Right atrium auricular region (tissue), 2 donors: ENCODE measurements around the gene NTNG1. TPM values are rescaled to one million over a fixed set of nuclear protein-coding genes. Genes with fewer than 3 reads are reported as not detected.
A peak's percentile ranks its signal among the peaks of the same experiment; 100 is the strongest.

ENCODE experiments used
- DNase-seq: peaks from one replicate; pipeline ENCODE4 v3.0.0-alpha.2; 2019; ENCODE audit warnings: low spot score
- H3K27ac ChIP-seq, 2 donors: fragments of 200-600 bp; sonication (generic); 1 replicate in 1 of 2; 2 replicates in 1 of 2; pipeline ENCODE4 v1.5.1; 2016 to 2019
- H3K27me3 ChIP-seq, 2 donors: fragments of 200-600 bp; sonication (generic); one replicate each; pipeline versions ENCODE4 v1.5.1 to v1.6.0; 2017 to 2019
- H3K36me3 ChIP-seq: fragments of 200-600 bp; sonication (generic); one replicate; pipeline ENCODE4 v1.5.1; 2016
- H3K4me1 ChIP-seq, 2 donors: fragments of 200-600 bp; sonication (generic); one replicate each; pipeline versions ENCODE4 v1.5.1 to v1.6.0; 2017 to 2019
- H3K4me3 ChIP-seq, 2 donors: fragments of 200-600 bp; sonication (generic); 1 replicate in 1 of 2; 2 replicates in 1 of 2; pipeline ENCODE4 v1.5.1; 2017 to 2019; ENCODE audit warnings: mild to moderate bottlenecking in 1 of 2, moderate library complexity in 1 of 2
- H3K9me3 ChIP-seq, 2 donors: fragments of 200-600 bp; sonication (generic); one replicate each; pipeline ENCODE4 v1.5.1; 2019
- total RNA-seq, 2 donors: library from RNA; depleted of rRNA; stranded (reverse); fragments of >200 nt; gene quantifications; one replicate each; pipeline ENCODE4 v1.1.0, GENCODE V29; 2016
- TF ChIP-seq, protein P1 (sequence below), 2 donors: fragments of 200-600 bp; sonication (generic); IDR thresholded peaks; one replicate each; pipeline ENCODE4 v1.5.1; 2019; ENCODE audit warnings: antibody characterized with exemption in 2 of 2

Gene NTNG1
- total RNA-seq, 2 donors from 2014 or later: 1.8 to 2.6 TPM

DNA sequence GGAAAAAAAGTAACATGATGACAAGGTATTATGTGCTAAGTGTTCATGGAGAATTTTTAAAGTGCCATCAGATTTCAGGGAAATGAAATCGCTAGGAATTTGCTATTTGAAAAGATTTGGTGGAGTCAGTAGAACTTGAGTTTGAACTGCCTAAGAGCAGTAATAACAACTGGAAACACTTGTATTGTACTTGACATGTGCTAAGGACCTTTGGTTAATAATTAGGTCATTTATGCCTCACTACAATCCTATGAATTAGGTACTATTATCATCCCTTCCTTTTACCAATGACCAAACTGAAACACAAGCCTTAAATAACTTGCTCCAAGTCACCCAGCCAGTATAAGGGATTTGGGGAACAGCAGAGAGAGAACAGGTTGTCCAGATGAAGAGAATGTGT lies 133.4 kb downstream of the NTNG1 start:
- H3K4me1 ChIP-seq: no peaks in the 10 kb centered on the region
- no peaks in the 10 kb centered on the region for H3K36me3 ChIP-seq
- no peaks in the 10 kb centered on the region for H3K27me3 ChIP-seq

DNA sequence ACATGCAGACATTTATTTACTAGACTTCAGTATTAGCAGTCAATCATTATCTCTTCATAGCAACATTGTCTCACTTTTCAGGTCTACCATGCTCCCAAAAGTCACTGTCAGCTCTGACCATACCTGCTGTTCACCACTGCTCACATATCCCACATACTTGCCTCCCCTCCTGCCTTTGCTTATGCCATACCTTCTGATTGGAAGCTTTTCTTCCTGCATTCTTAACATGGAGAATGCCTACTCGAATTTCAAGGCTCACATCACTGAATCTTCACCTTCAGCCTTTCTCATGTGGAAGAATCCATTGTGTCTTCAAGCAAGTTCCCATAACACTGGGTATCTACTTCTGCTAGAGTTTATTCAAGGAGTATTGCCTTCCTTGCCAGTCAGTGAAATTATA lies 135.4 kb downstream of the NTNG1 start:
- Histone ChIP-seq H3K27me3 (no peaks in the 10 kb centered on the region), H3K9me3 (no peaks in the 10 kb centered on the region), H3K4me3 (no peak overlapping the region), H3K4me1 (no peaks in the 10 kb centered on the region), H3K36me3 (no peaks in the 10 kb centered on the region), H3K27ac (no peak overlapping the region)
- DNase-seq: no peak
- TF ChIP-seq, protein P1, sequence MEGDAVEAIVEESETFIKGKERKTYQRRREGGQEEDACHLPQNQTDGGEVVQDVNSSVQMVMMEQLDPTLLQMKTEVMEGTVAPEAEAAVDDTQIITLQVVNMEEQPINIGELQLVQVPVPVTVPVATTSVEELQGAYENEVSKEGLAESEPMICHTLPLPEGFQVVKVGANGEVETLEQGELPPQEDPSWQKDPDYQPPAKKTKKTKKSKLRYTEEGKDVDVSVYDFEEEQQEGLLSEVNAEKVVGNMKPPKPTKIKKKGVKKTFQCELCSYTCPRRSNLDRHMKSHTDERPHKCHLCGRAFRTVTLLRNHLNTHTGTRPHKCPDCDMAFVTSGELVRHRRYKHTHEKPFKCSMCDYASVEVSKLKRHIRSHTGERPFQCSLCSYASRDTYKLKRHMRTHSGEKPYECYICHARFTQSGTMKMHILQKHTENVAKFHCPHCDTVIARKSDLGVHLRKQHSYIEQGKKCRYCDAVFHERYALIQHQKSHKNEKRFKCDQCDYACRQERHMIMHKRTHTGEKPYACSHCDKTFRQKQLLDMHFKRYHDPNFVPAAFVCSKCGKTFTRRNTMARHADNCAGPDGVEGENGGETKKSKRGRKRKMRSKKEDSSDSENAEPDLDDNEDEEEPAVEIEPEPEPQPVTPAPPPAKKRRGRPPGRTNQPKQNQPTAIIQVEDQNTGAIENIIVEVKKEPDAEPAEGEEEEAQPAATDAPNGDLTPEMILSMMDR (IDR thresholded peaks at IDR 0.05): no peak

More for the DNA sequence above, 133.4 kb downstream of the NTNG1 start:
- no peak overlapping the region for H3K27ac ChIP-seq
- no peaks in the 10 kb centered on the region for H3K9me3 ChIP-seq
- TF ChIP-seq, protein P1 (IDR thresholded peaks at IDR 0.05): no peak
- no peak for DNase-seq
- no peak overlapping the region for H3K4me3 ChIP-seq

DNA sequence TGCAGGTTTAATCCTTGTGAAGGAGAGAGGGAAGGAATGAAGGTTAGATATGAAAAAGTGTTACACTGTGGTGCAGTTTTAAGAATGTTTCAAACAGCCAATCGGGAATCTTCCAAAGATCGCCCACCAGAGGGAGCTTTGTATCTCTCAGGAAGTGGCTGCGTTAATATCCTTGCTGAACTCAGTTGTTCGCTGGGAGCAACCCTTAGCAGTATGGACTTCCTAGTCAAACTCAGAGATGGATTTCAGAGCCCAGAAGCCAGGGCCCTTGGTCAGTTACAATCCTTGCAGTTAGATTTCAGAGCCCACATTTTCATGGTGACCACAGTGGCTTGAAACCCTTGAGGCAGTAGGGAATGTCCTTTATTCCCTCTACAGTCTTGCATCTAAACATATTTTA lies 136.2 kb downstream of the NTNG1 start:
- no peaks in the 10 kb centered on the region for H3K4me1 ChIP-seq
- DNase-seq: no peak
- H3K27ac ChIP-seq: no peak overlapping the region
- H3K36me3 ChIP-seq: no peaks in the 10 kb centered on the region
- H3K27me3 ChIP-seq: no peaks in the 10 kb centered on the region
- H3K9me3 ChIP-seq: no peaks in the 10 kb centered on the region
- H3K4me3 ChIP-seq: no peak overlapping the region
- TF ChIP-seq, protein P1 (IDR thresholded peaks at IDR 0.05): peak in 1 of 2 donors; percentile 41

DNA sequence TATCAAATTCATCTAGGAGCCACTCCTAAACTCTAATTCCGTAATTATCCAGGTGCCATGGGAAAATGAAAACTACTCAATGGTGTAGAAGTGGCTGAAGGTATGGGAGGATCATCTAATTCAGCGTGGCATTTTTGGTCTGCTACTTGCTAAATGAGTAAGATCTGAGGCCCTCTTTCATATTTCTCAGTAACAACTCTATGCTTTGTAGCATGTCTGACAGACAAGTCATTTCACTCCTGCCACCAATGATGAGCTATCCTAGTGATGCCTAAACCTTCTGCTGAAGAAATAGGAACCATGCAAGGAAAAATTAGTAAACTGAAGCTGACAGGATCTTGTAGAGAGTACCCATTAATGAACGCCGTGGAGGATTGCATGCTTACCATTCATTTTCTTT lies 145.3 kb downstream of the NTNG1 start:
- Histone ChIP-seq H3K4me3 (no peak overlapping the region), H3K4me1 (no peaks in the 10 kb centered on the region), H3K27ac (no peak overlapping the region), H3K9me3 (no peaks in the 10 kb centered on the region), H3K36me3 (no peaks in the 10 kb centered on the region), H3K27me3 (no peaks in the 10 kb centered on the region)
- no peak for DNase-seq
- TF ChIP-seq, protein P1 (IDR thresholded peaks at IDR 0.05): no peak

DNA sequence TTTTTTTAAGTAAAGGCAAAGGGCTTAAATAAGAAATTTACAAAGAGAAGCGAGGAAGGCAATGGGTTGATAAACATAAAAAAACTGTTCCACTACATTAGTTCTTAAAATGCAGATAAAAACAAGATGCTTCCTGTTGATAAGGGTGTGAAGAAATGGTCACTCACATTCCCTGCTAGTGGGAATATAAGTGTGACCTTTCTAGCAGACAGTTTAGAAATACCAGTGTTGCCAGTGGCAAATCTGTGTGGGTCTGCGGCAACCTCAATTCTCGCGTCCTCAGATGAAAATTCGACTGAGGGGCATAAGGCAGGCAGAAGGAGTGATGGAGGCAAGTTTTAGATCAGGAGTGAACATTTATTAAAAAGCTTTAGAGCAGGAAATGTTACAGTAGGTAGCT lies 151.1 kb downstream of the NTNG1 start:
- H3K9me3 ChIP-seq: no peaks in the 10 kb centered on the region
- H3K27me3 ChIP-seq: no peaks in the 10 kb centered on the region
- TF ChIP-seq, protein P1 (IDR thresholded peaks at IDR 0.05): no peak
- no peaks in the 10 kb centered on the region for H3K36me3 ChIP-seq
- no peaks in the 10 kb centered on the region for H3K4me1 ChIP-seq
- no peak overlapping the region for H3K27ac ChIP-seq
- H3K4me3 ChIP-seq: no peak overlapping the region
- no peak for DNase-seq

DNA sequence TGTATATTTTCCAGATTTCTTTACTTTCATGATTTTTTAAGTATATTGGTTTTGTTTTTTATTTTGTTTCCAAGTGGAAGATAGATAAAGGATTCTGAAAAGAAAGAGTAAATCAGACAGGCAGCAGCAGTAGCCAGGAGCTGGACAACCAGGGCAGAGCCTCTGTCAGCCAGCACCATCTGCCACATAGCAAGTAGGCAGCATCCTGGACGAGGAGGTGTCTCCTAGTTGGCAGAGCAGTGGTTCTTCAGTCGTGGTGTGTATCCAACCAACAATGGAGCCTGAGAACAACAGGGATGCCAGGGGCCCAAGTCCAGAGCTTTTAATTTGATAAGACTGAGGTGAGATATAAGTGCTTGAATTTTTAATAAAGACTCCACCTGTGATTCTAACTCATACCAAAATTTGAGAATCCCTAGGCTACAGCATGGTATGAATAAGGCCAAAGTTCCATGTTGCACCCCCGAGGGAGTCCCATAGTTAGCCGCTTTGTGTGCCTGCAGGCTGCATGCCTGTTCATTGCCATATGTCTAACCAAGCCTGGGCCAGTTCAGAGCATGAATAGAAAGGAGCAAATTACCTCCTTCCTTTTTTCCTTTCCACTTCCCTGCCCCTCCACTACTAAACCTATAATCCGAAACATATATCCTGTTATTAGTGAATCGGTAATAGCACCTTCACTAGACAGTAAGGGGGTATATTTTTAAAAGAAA lies 153.2 kb downstream of the NTNG1 start:
- H3K4me1 ChIP-seq: no peaks in the 10 kb centered on the region
- H3K27me3 ChIP-seq: no peaks in the 10 kb centered on the region
- TF ChIP-seq, protein P1 (IDR thresholded peaks at IDR 0.05): no peak
- no peaks in the 10 kb centered on the region for H3K36me3 ChIP-seq
- no peak overlapping the region for H3K4me3 ChIP-seq
- no peak overlapping the region for H3K27ac ChIP-seq
- DNase-seq: no peak
- H3K9me3 ChIP-seq: no peaks in the 10 kb centered on the region
